ENCODE results near the gene COL13A1. TPM values are rescaled to one million over a fixed set of nuclear protein-coding genes. Genes with fewer than 3 reads are reported as not detected.
A peak's percentile ranks its signal among the peaks of the same experiment; 100 is the strongest.

COL13A1 gene
- total RNA-seq, 1 donor from 2014 or later, result 13.0 TPM

DNA sequence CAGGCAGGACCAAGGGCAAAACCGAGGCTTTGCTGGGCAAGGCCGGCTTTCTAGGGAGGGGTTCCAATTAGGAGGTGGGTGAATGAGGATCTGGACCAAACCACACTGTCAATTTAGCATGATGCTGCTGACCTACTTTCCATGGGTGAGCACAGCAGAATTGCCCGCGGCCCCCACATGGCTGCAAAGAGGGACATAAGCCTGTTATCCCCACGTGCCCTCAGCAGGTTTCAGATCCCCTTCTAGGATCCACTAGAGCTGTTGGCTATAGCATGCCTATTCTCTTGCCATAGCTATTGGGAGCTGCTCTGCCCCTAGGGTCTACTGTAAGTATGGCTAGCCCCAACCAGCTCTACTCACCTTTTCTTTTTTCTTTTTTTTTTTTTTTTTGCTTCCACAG lies 102.8 kb downstream of the COL13A1 start:
- H3K4me1 ChIP-seq (ENCODE audit: control insufficient read depth in 3 of 3, insufficient read depth in 3 of 3, low read length in 3 of 3), result peaks cover 12 to 35% (median 30%) of the 10 kb centered on the region in 3 donors
- H3K27me3 ChIP-seq (ENCODE audit: control insufficient read depth in 3 of 3, insufficient read depth in 3 of 3, low read length in 3 of 3), result no peaks in the 10 kb centered on the region
- no peak overlapping the region for H3K4me3 ChIP-seq (ENCODE audit: low read length in 3 of 3)
- H3K9ac ChIP-seq (ENCODE audit: low read depth in 1 of 3, low read length in 3 of 3), result no peak overlapping the region
- H3K36me3 ChIP-seq (ENCODE audit: control insufficient read depth in 3 of 3, insufficient read depth in 3 of 3, low read length in 3 of 3), result no peaks in the 10 kb centered on the region
- H3K9me3 ChIP-seq (ENCODE audit: control insufficient read depth in 3 of 3, low read length in 3 of 3), result no peaks in the 10 kb centered on the region
- no peak overlapping the region for H3K27ac ChIP-seq (ENCODE audit: low read depth, low read length)

GRCh38 chr10:69906425-69906824 lies 104.7 kb downstream of the COL13A1 start:
- H3K4me3 ChIP-seq (ENCODE audit: low read length in 3 of 3), result no peak overlapping the region
- H3K27ac ChIP-seq (ENCODE audit: low read depth, low read length), result no peak overlapping the region
- no peak overlapping the region for H3K9ac ChIP-seq (ENCODE audit: low read depth in 1 of 3, low read length in 3 of 3)
- H3K36me3 ChIP-seq (ENCODE audit: control insufficient read depth in 3 of 3, insufficient read depth in 3 of 3, low read length in 3 of 3), result no peaks in the 10 kb centered on the region
- no peaks in the 10 kb centered on the region for H3K27me3 ChIP-seq (ENCODE audit: control insufficient read depth in 3 of 3, insufficient read depth in 3 of 3, low read length in 3 of 3)
- peaks cover 10 to 26% (median 17%) of the 10 kb centered on the region in 3 donors for H3K4me1 ChIP-seq (ENCODE audit: control insufficient read depth in 3 of 3, insufficient read depth in 3 of 3, low read length in 3 of 3)
- no peaks in the 10 kb centered on the region for H3K9me3 ChIP-seq (ENCODE audit: control insufficient read depth in 3 of 3, low read length in 3 of 3)

- Histone ChIP-seq H3K36me3 (ENCODE audit: control insufficient read depth in 3 of 3, insufficient read depth in 3 of 3, low read length in 3 of 3) (no peaks in the 10 kb centered on the region), H3K27me3 (ENCODE audit: control insufficient read depth in 3 of 3, insufficient read depth in 3 of 3, low read length in 3 of 3) (no peaks in the 10 kb centered on the region), H3K4me1 (ENCODE audit: control insufficient read depth in 3 of 3, insufficient read depth in 3 of 3, low read length in 3 of 3) (peaks cover 15 to 22% (median 17%) of the 10 kb centered on the region in 3 donors), H3K9ac (ENCODE audit: low read depth in 1 of 3, low read length in 3 of 3) (no peak overlapping the region), H3K9me3 (ENCODE audit: control insufficient read depth in 3 of 3, low read length in 3 of 3) (no peaks in the 10 kb centered on the region), H3K27ac (ENCODE audit: low read depth, low read length) (no peak overlapping the region), H3K4me3 (ENCODE audit: low read length in 3 of 3) (no peak overlapping the region)
Measured at GRCh38 chr10:69907517-69907916, 105.8 kb downstream of the COL13A1 start.

- H3K27ac ChIP-seq (ENCODE audit: low read depth, low read length), result no peak overlapping the region
- H3K4me1 ChIP-seq (ENCODE audit: control insufficient read depth in 3 of 3, insufficient read depth in 3 of 3, low read length in 3 of 3), result peaks cover 13 to 22% (median 20%) of the 10 kb centered on the region in 3 donors
- no peak overlapping the region for H3K9ac ChIP-seq (ENCODE audit: low read depth in 1 of 3, low read length in 3 of 3)
- H3K4me3 ChIP-seq (ENCODE audit: low read length in 3 of 3), result no peak overlapping the region
- H3K36me3 ChIP-seq (ENCODE audit: control insufficient read depth in 3 of 3, insufficient read depth in 3 of 3, low read length in 3 of 3), result no peaks in the 10 kb centered on the region
- H3K27me3 ChIP-seq (ENCODE audit: control insufficient read depth in 3 of 3, insufficient read depth in 3 of 3, low read length in 3 of 3), result no peaks in the 10 kb centered on the region
- H3K9me3 ChIP-seq (ENCODE audit: control insufficient read depth in 3 of 3, low read length in 3 of 3), result no peaks in the 10 kb centered on the region
Measured at GRCh38 chr10:69908124-69908523, 106.4 kb downstream of the COL13A1 start.

DNA sequence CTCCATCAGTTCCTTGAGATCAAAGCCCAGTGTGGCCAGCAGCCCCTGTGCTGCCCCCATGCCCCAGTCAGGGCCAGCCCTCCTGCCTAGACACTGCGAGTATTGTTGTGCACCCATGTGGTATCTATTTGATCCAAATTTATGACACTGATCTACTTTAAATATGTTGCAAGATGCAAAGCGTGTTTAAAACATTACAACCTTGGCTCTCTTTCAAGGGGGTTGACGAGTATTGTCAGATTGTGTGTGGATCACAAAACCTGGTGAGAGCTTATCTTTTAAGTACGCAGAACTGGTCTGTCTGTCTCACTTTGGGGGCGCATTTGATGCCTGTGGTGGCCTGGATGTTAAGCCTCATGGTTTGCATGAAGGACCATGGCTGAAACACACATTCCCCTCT lies 108.9 kb downstream of the COL13A1 start:
- no peak overlapping the region for H3K9ac ChIP-seq (ENCODE audit: low read depth in 1 of 3, low read length in 3 of 3)
- no peak overlapping the region for H3K4me3 ChIP-seq (ENCODE audit: low read length in 3 of 3)
- no peaks in the 10 kb centered on the region for H3K27me3 ChIP-seq (ENCODE audit: control insufficient read depth in 3 of 3, insufficient read depth in 3 of 3, low read length in 3 of 3)
- peaks cover 12 to 23% (median 19%) of the 10 kb centered on the region in 3 donors for H3K4me1 ChIP-seq (ENCODE audit: control insufficient read depth in 3 of 3, insufficient read depth in 3 of 3, low read length in 3 of 3)
- H3K9me3 ChIP-seq (ENCODE audit: control insufficient read depth in 3 of 3, low read length in 3 of 3), result no peaks in the 10 kb centered on the region
- H3K27ac ChIP-seq (ENCODE audit: low read depth, low read length), result no peak overlapping the region
- no peaks in the 10 kb centered on the region for H3K36me3 ChIP-seq (ENCODE audit: control insufficient read depth in 3 of 3, insufficient read depth in 3 of 3, low read length in 3 of 3)

GRCh38 chr10:69911613-69912528 lies 110.2 kb downstream of the COL13A1 start:
- Histone ChIP-seq H3K4me1 (ENCODE audit: control insufficient read depth in 3 of 3, insufficient read depth in 3 of 3, low read length in 3 of 3) (peaks cover 12 to 23% (median 19%) of the 10 kb centered on the region in 3 donors), H3K9me3 (ENCODE audit: control insufficient read depth in 3 of 3, low read length in 3 of 3) (no peaks in the 10 kb centered on the region), H3K9ac (ENCODE audit: low read depth in 1 of 3, low read length in 3 of 3) (peak overlapping the region in 1 of 3 donors; percentile 26), H3K27me3 (ENCODE audit: control insufficient read depth in 3 of 3, insufficient read depth in 3 of 3, low read length in 3 of 3) (peaks cover 0 to 2% (median 0%) of the 10 kb centered on the region in 3 donors), H3K36me3 (ENCODE audit: control insufficient read depth in 3 of 3, insufficient read depth in 3 of 3, low read length in 3 of 3) (no peaks in the 10 kb centered on the region), H3K27ac (ENCODE audit: low read depth, low read length) (no peak overlapping the region), H3K4me3 (ENCODE audit: low read length in 3 of 3) (no peak overlapping the region)

DNA sequence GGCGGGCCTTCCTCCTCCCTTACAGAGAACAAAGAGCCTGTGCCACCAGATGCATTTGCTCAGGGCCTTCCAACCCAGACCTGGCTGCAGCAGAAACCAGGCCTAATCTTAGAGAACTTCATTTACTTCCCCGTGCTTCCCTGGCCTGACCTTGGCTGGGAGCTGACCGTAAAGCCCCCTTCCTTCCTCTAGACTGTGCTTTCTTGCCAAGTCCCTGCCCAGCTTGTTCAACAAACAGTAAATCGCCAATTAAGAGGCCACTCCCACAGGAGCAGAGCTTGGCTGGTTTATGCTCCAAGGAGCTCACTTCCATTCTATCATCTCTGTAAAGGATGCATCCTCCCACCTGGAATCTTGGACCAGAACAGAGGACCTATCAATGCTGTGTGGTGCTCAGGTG lies 110.9 kb downstream of the COL13A1 start:
- Histone ChIP-seq H3K36me3 (ENCODE audit: control insufficient read depth in 3 of 3, insufficient read depth in 3 of 3, low read length in 3 of 3) (no peaks in the 10 kb centered on the region), H3K9ac (ENCODE audit: low read depth in 1 of 3, low read length in 3 of 3) (no peak overlapping the region), H3K27me3 (ENCODE audit: control insufficient read depth in 3 of 3, insufficient read depth in 3 of 3, low read length in 3 of 3) (peaks cover 0 to 2% (median 0%) of the 10 kb centered on the region in 3 donors), H3K4me1 (ENCODE audit: control insufficient read depth in 3 of 3, insufficient read depth in 3 of 3, low read length in 3 of 3) (peaks cover 12 to 23% (median 19%) of the 10 kb centered on the region in 3 donors), H3K9me3 (ENCODE audit: control insufficient read depth in 3 of 3, low read length in 3 of 3) (no peaks in the 10 kb centered on the region), H3K27ac (ENCODE audit: low read depth, low read length) (no peak overlapping the region), H3K4me3 (ENCODE audit: low read length in 3 of 3) (no peak overlapping the region)

DNA sequence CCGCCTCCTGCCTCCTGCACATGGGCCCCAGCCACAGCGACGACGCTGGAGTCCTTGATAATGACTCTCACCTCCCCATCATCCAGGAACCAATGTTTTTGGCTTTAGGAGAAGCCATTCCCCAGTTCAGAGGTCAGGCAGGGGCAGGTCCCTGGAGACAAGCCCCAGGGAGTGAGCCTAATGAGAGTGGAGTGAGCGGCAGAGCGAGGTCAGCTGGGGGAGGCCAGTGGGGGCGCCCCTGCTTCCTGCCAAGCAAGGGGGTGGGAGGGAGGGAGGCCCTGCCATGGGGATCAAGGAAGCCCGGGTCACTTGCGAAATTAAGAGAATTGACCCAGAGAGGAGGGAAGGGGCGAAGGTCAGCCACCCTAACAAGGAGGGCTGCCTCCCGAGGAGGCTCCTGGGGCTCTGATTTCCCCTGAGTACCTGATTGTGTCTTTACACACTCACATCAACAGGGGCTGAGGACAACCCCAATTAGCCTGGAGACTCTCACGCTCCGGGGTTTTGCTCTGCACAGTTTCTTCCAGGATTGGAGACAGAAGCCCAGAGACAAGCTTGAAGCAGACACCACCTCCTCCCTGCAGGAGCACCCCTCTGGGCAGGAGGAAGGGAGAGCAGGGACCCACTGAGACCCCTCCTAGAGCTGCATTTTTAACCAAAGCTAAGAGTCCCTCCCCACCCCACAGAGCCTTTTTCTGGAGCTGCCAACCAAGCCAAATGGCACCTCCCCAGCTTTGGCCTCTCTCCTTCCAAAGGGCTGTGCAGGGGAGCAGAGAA lies 112.1 kb downstream of the COL13A1 start:
- Histone ChIP-seq H3K4me1 (ENCODE audit: control insufficient read depth in 3 of 3, insufficient read depth in 3 of 3, low read length in 3 of 3) (peaks cover 12 to 23% (median 19%) of the 10 kb centered on the region in 3 donors), H3K4me3 (ENCODE audit: low read length in 3 of 3) (no peak overlapping the region), H3K27ac (ENCODE audit: low read depth, low read length) (no peak overlapping the region), H3K9me3 (ENCODE audit: control insufficient read depth in 3 of 3, low read length in 3 of 3) (no peaks in the 10 kb centered on the region), H3K36me3 (ENCODE audit: control insufficient read depth in 3 of 3, insufficient read depth in 3 of 3, low read length in 3 of 3) (peaks cover 0 to under 1% (median 0%) of the 10 kb centered on the region in 3 donors), H3K9ac (ENCODE audit: low read depth in 1 of 3, low read length in 3 of 3) (no peak overlapping the region), H3K27me3 (ENCODE audit: control insufficient read depth in 3 of 3, insufficient read depth in 3 of 3, low read length in 3 of 3) (peaks cover 0 to 2% (median 2%) of the 10 kb centered on the region in 3 donors)

DNA sequence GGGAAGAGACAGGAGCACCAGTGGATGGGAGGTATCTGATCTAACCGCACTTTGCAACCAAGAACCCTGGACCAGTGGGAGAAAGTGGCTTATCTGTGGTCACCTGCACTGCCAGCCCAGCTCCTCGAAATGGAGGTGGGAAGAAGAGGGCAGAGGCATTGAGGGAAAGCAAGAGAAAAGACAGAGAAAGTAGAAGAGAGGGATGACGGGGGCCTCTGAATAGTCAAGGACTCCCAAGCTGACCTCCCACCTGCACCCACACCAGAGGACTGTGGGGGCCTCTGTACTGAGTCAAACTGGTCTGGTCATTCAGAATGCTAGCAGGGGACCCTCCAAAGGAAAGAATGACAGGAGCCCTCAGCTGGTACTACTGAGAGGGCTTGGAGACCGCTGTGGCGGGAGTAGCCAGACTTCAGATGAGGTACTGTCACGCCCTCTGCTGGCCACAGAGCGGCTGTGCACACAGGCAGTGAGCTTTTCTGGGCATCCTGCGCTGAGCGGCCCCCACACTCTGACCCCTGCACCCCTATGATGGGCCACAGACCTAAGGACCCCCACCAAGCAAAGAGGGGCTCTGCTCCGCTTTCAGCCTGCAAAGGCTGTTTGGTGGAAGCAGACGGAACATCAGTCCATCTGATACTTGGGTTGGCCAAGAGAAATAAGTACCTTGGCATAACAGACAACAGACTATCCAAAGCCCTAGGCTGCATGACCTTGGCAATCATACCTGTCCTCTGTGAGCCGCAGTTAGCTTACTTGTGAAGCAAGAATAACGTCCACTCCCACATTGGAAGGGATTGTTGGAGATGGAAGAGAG lies 112.9 kb downstream of the COL13A1 start:
- peaks cover 0 to 4% (median 0%) of the 10 kb centered on the region in 3 donors for H3K36me3 ChIP-seq (ENCODE audit: control insufficient read depth in 3 of 3, insufficient read depth in 3 of 3, low read length in 3 of 3)
- no peak overlapping the region for H3K4me3 ChIP-seq (ENCODE audit: low read length in 3 of 3)
- no peak overlapping the region for H3K27ac ChIP-seq (ENCODE audit: low read depth, low read length)
- peaks cover 0 to 2% (median 2%) of the 10 kb centered on the region in 3 donors for H3K27me3 ChIP-seq (ENCODE audit: control insufficient read depth in 3 of 3, insufficient read depth in 3 of 3, low read length in 3 of 3)
- peaks cover 12 to 23% (median 19%) of the 10 kb centered on the region in 3 donors for H3K4me1 ChIP-seq (ENCODE audit: control insufficient read depth in 3 of 3, insufficient read depth in 3 of 3, low read length in 3 of 3)
- no peak overlapping the region for H3K9ac ChIP-seq (ENCODE audit: low read depth in 1 of 3, low read length in 3 of 3)
- H3K9me3 ChIP-seq (ENCODE audit: control insufficient read depth in 3 of 3, low read length in 3 of 3), result no peaks in the 10 kb centered on the region
